GM21576 (cell line): Measurements from ENCODE around the gene EEF2KMT.
A peak's percentile ranks its signal among the peaks of the same experiment; 100 is the strongest.
"Not testable (repeated sequence)": the region's sequence is repeated elsewhere in the genome, so short reads cannot be mapped to it uniquely, and the experiment has no call there.

ENCODE experiments used
- ATAC-seq: cut with Tn5 transposase; IDR thresholded peaks from one replicate; pipeline ENCODE4 v1.9.1; 2021; ENCODE audit warnings: mild to moderate bottlenecking, moderate library complexity; ENCODE audit not compliant: unreplicated experiment

The EEF2KMT gene

DNA sequence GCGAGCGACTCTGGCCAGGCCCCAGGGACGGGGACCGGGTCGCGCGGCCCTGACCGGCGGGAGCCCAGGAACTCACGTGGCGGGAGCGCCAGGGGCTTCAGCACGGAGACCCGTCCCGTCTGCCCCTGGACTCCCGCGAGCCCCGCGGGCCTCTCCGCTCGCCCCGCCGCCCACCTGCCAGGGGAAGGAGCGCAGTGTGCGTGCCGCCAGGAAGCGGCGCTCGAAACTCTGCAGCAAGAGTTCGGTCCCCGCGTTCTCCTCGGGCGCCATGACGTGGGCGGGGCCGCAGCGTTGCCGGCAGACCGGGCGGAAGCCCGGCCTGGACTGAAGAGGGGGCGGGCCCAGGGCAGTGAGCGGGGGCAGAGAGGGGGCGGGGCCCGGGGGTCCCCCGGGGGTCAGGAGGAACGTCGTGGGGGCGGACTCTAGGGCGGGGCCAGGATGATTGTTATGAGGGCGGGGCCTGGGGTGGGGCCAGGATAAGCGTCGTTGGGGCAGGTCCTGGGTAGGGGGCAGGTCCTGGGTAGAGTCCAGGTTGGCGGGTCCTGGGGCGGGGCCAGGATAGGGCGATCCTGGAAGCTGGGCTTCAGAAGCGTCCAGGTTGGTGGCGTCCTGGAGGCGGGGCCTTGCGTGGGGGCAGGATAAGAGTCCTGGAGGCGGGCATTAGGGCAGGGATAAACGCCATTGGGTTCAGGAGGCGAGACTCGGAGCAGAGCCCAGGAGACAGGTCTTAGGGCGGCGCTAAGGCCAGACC, at the start of gene EEF2KMT:
EEF2KMT (minus strand) TSS at position 326 of the 751 bp plus-strand sequence; CDS start at position 270, 56 bp downstream.
- ATAC-seq = peak; percentile 88

DNA sequence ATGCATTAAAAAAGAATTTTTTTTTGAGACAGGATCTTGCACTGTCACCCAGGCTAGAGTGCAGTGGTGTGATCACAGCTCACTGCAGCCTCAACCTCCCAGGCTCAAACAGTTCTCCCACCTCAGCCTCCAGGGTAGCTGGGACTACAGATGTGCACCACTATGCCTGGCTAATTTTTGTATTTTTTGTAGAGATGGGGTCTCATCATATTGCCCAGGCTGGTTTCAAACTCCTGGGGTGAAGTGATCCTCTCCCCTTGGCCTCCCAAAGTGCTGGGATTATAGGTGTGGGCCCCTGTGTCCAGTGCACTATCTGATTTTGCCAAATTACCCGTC, 47.0 kb upstream of the EEF2KMT start:
- not testable (repeated sequence) for ATAC-seq

GRCh38 chr16:5143761-5144620, 46.4 kb upstream of the EEF2KMT start:
- ATAC-seq = no peak

DNA sequence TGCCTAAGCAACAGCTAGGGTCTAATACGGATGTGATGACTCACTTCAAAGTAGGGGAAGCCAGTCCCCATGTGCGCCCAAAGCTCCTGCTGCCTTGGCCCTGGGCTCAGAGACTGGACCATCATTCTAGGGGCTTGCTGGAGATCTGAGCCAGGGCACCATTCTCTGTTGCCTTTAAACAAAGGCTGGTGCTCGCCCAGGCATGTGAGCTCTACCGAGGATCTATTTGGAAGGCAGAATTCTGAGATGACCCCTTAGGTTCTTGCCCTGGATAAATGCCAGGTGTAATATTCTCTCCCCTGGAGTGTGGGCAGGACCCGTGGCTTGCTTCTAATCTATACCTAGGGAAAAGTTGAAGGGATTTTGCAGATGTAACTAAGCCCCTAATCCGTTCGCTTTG, 42.6 kb upstream of the EEF2KMT start:
- ATAC-seq = not testable (repeated sequence)

DNA sequence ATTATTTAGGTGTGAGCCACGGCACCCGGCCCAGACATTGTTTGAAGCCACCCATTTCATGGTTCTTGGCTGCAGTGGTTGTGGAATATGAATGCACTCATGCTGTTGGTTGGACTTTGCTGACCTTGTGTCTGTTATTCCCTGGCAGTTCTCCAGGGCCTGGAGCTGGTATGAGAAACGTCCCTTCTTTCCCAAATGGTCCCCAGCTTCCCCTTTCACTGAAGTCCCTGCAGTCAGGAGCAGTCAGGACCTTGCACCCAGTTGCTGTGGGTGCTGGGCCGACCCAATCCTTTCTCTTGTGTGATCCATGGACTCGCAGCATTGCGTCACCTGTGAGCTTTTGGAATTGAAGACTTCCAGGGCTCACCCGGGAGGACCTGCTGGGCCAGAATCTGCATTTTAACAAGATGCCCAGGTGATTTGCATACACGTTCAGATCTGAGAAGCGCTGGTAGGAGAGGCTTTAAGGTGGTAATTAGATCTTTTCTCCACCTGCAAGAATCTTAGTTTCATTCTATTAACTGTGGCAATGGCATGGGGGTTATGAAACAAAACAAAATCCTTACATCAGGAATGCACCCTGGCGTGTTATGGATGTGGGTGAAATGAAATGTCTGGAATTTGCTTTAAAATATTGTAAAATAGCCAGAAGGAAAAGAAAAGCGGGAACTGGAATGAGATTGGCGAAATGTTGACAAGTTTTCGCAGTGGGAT, 37.3 kb upstream of the EEF2KMT start:
- ATAC-seq = not testable (repeated sequence)

- ATAC-seq = not testable (repeated sequence)
These were observed 35.5 kb upstream of the EEF2KMT start for GRCh38 chr16:5132915-5133600.

DNA sequence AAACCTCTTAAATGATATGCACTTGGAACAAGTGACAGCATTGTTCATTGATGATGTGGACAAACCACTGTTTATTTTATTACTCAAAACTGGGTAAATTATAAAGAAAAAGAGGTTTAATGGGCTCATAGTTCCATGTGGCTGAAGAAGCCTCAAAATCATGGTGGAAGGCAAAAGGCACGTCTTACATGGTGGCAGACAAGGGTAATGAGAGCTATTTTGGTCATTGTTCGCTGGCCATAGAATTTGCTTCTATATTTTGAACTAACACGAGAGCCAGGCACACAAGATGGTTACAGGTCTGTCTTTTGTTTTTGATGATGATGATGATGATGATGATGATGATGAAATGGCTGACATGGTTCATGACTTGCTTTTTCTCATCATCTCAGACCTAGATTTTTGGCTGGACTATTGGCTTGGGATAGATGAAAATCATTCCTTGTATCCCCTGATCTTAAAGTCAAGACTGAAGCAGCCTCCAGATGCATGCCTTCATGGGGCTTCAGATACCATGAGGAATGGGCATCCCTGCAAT, 33.9 kb upstream of the EEF2KMT start:
- not testable (repeated sequence) for ATAC-seq

DNA sequence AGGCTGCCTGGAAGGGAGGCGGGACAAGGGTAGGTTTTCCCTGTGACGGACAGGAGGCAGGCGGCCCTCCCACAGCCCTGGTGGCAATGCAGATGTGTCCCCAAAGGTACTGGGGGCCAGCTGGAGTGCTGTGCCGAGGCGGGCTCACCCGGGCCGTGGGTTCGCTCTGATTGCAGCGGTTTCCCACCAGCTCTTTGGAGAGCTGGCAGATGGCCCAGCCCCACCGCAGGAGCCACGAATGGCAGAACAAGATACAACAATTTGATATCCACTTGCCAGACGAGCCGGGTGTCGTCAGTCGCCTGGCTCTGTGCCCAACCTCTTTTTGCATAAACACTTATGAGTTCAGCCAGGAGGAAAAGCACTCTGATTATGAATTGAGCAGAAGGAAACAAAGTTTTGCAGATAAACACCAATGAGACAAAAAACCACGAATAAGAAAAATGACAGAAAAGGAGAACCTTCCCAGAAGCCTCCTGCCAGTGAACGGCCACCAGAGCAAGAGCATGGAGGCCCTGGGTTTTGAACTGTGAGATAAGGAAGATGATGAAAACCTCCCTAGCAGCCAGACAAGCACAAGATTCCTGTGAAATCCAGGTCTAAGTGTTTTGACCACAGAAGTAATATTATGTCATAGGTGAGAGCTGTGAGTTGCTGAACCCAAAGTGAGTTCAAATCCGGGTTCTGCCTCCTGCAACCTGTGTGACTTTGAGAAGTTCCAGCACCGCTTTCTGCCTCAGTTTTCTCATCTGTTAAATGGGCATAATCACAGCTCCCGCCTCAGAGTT, 19.9 kb upstream of the EEF2KMT start:
- not testable (repeated sequence) for ATAC-seq

DNA sequence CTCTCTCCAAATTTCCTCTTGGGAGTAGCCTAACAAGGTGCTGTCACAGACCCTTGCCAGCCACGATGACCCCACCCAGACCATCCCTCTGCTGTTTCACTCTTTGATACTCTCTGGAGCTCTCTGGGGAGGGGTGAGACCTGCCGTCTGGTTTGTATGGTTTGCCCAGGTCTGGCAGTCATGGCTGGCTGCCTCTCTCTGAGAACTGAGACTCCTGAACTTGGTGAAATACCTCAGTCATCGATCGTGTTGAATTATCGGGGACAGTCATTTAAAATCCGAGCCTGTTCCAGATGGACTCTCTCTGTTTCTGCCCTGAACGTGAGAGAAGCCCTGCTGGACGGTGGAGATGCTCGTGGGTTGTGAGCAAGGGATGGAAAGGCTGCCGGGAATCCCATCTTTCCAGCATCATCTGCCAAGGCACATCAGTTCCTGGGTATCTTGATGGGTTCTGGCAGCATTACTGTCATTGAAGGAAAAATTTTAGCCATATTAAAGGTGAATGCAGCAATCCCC, 19.2 kb upstream of the EEF2KMT start:
- not testable (repeated sequence) for ATAC-seq

DNA sequence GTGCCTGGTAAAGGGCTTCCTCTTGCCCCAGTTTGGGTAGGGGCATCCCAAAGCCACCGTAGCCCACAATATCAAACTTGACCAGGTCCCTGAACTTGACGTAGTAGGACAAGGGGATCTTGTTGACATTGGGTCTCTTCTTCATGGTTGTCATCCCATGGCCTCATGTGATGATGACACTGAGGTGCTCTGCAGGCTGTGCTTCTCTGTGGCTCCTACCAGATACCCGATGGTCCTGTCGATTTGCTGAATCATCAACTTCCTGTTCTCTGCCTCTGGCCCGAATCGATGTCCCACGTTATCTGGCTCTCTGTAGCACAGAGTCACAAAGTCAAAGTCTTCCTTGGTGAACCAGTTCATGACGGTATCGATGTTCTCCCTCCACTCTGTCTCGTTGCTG, 13.3 kb upstream of the EEF2KMT start:
- not testable (repeated sequence) for ATAC-seq

DNA sequence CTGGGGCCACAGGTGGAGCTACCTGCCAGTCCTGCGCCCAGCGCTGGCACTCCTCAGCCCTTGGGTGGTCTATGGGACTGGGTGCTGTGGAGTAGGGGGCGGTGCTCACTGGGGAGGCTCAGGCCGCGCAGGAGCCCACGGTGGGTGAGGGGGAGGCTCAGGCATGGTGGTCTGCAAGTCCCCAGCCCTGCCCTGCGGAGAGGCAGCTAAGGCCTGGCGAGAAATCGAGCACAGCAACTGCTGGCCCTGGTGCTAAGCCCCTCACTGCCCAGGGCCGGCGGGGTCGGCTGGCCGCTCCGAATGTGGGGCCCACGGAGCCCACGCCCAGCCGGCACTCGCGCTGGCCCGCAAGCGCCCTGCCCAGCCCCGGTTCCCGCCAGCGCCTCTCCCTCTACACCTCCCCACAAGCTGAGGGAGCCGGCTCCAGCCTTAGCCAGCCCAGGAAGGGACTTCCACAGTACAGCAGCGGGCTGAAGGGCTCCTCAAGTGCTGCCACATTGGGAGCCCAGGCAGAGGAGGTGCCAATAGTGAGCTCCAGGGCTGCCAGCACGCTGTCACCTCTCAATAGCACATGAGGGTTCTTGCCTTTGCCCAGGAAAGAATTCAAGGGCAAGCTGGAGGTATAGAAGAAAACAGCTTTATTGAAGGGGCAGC, 11.0 kb upstream of the EEF2KMT start:
- ATAC-seq = no peak

- not testable (repeated sequence) for ATAC-seq
These were observed 7.4 kb upstream of the EEF2KMT start for GRCh38 chr16:5105039-5105438.

GRCh38 chr16:5103296-5104032, 5.9 kb upstream of the EEF2KMT start:
- ATAC-seq = not testable (repeated sequence)

DNA sequence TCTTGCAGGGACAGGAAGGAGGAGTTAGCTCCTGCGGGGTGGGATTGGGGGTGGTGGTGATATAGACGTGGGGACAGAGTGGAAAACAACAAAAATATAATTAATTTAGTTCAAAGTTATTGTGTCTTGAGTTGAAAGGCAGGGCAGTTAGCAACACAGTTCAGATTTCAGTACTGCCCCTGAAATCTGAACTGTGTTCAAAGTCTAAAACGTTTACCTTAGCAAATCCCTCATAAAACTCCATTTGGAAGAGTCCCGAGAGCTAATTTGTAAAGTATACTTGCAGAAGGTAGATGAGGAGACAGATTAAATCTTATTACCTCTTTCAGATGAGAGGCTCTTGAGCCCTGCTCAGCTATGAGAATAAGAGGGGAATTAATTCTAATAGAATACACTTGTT, 1.6 kb upstream of the EEF2KMT start:
- not testable (repeated sequence) for ATAC-seq

- peak; percentile 64 for ATAC-seq
These were observed 895 bp upstream of the EEF2KMT start for GRCh38 chr16:5098221-5099159.

DNA sequence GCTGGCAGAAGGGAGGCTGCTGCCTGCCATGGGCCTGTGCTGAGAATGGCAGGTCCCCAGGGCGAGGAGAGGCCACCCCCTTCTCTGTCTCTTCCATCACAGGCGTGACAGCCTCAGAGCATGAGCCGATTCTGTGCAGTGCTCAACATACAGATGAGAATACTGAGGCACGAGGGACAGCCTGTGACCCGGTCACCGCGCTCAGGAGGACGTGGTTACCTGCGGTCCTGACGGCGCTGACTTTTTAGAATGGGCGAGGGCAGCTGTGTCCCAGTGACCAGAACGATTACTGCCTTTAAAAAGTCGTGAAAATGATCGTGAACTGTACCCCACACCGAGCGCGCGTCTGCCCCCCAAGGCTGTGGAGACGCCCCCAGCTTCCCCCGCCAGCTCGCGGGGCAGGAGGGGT, 530 bp downstream of the EEF2KMT start:
- ATAC-seq = not testable (repeated sequence)

- ATAC-seq = not testable (repeated sequence)
These were observed 1.0 kb downstream of the EEF2KMT start for GRCh38 chr16:5096437-5097060.
